MCF 10A (cell line): ENCODE results near the gene TRPM3. TPM values are rescaled to one million over a fixed set of nuclear protein-coding genes. Genes with fewer than 3 reads are reported as not detected.

Source experiments
- BruUV-seq: library from RNA; stranded (reverse); fragments of 400-500 nt; replicated peaks from 2 replicates; lab custom pipeline; 2021; lab: Mats Ljungman, UMichigan
- CTCF ChIA-PET: fragments of 300-600 bp; sonication (Branson Sonifier 250); formaldehyde crosslinking; extraction: SDS; loops from one replicate; lab custom pipeline; 2021; ENCODE audit warnings: antibody characterized with exemption, inconsistent platforms; lab: Yijun Ruan, JAX
- POLR2A ChIA-PET: fragments of 300-600, 350-650 bp; sonication (Branson Sonifier 250); formaldehyde crosslinking; extraction: SDS; loops from one replicate; lab custom pipeline; 2020; ENCODE audit warnings: antibody characterized with exemption, inconsistent platforms; lab: Yijun Ruan, JAX
- DNase-seq: peaks from one replicate; pipeline ENCODE4 v3.0.0-alpha.2; 2018; ENCODE audit not compliant: unreplicated experiment
- H3K27ac Mint-ChIP-seq: one replicate; pipeline ENCODE4 v1.8.0; 2022; ENCODE audit warnings: mild to moderate bottlenecking, low read depth, mixed read lengths; ENCODE audit not compliant: unreplicated experiment
- H3K27me3 Mint-ChIP-seq: one replicate; pipeline ENCODE4 v1.8.0; 2022; ENCODE audit warnings: mixed read lengths; ENCODE audit not compliant: insufficient read depth, unreplicated experiment
- H3K36me3 Mint-ChIP-seq: one replicate; pipeline ENCODE4 v1.8.0; 2022; ENCODE audit warnings: mild to moderate bottlenecking, moderate library complexity, mixed read lengths; ENCODE audit not compliant: insufficient read depth, unreplicated experiment
- H3K4me1 Mint-ChIP-seq: one replicate; pipeline ENCODE4 v1.8.0; 2022; ENCODE audit warnings: mixed read lengths; ENCODE audit not compliant: insufficient read depth, unreplicated experiment
- H3K4me3 Mint-ChIP-seq: one replicate; pipeline ENCODE4 v1.8.0; 2022; ENCODE audit warnings: mild to moderate bottlenecking, moderate library complexity, mixed read lengths; ENCODE audit not compliant: unreplicated experiment
- H3K9me3 Mint-ChIP-seq: one replicate; pipeline ENCODE4 v1.8.0; 2022; ENCODE audit warnings: mixed read lengths; ENCODE audit not compliant: unreplicated experiment
- intact Hi-C: fragments of 100-400 bp; cut with micrococcal nuclease; formaldehyde crosslinking; loops from 2 replicates; pipeline ENCODE4 v1.14.1; 2022
- total RNA-seq: library from RNA; stranded (reverse); gene quantifications from 2 replicates; pipeline ENCODE4 v1.2.3, GENCODE V29; 2022
- TF ChIP-seq, protein P1 (sequence below): fragments of 200-600 bp; IDR thresholded peaks from one replicate; pipeline ENCODE4 v1.8.0; 2022; ENCODE audit warnings: antibody characterized with exemption, mild to moderate bottlenecking; ENCODE audit not compliant: unreplicated experiment

TRPM3 gene
- total RNA-seq, 1 experiment from 2014 or later, result 0.44 TPM

DNA sequence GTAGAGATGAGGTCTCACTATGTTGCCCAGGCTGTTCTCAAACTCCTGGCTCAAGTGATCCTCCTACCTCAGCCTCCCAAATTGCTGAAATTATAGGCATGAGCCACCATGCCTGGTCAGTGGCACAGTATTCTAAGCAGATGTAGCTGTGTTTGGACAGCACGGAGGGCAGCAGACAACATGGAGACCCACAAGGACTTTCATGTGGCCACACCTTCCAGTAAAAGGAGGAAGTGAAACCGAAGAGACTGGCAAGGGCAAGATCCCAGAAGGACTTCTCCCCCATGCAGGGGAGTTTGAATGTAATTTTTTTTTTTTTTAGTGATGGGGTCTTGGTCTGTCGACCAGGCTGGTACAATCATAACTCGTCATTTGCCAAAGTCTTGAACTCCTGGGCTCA lies 172.2 kb downstream of the TRPM3 start:
- DNase-seq, result no peak
- H3K27me3 Mint-ChIP-seq, result peaks cover 17% of the 10 kb centered on the region
- intact Hi-C loops, result no loop called here
- TF ChIP-seq, protein P1, sequence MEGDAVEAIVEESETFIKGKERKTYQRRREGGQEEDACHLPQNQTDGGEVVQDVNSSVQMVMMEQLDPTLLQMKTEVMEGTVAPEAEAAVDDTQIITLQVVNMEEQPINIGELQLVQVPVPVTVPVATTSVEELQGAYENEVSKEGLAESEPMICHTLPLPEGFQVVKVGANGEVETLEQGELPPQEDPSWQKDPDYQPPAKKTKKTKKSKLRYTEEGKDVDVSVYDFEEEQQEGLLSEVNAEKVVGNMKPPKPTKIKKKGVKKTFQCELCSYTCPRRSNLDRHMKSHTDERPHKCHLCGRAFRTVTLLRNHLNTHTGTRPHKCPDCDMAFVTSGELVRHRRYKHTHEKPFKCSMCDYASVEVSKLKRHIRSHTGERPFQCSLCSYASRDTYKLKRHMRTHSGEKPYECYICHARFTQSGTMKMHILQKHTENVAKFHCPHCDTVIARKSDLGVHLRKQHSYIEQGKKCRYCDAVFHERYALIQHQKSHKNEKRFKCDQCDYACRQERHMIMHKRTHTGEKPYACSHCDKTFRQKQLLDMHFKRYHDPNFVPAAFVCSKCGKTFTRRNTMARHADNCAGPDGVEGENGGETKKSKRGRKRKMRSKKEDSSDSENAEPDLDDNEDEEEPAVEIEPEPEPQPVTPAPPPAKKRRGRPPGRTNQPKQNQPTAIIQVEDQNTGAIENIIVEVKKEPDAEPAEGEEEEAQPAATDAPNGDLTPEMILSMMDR, result no peak
- no peak overlapping the region for H3K27ac Mint-ChIP-seq
- BruUV-seq, result no TSS peak
- ChIA-PET CTCF (interaction anchor here (0.7 to 1.5 kb wide), 2 partner anchors 52 to 310 kb away, joined by 3 to 7 read pairs; no protein-coding TSS in a partner anchor), POLR2A (no interaction called here)
- no peaks in the 10 kb centered on the region for H3K36me3 Mint-ChIP-seq
- no peaks in the 10 kb centered on the region for H3K9me3 Mint-ChIP-seq
- H3K4me3 Mint-ChIP-seq, result no peak overlapping the region
- H3K4me1 Mint-ChIP-seq, result peaks cover 14% of the 10 kb centered on the region

DNA sequence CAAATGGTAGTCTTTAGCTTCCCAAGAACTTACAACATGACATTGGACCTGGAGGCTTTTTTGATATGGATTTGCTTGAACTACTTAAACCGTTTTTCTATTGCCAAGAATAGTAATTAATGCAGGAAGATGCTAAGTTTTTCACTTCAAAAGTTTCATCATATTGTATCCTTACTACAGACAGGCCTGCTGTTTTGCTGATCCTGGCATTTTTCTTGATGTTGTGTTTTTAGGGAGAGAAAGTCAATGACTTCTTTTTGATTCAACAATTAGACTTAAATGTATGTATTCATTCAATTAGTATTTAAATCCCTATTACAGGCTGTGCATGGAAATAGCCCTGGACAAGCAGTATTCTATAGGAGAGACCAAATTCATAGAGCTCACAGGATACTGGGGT lies 172.7 kb downstream of the TRPM3 start:
- Mint-ChIP-seq H3K4me1 (peaks cover 9% of the 10 kb centered on the region), H3K36me3 (no peaks in the 10 kb centered on the region), H3K27me3 (peaks cover 22% of the 10 kb centered on the region), H3K4me3 (no peak overlapping the region), H3K9me3 (no peaks in the 10 kb centered on the region), H3K27ac (no peak overlapping the region)
- CTCF ChIA-PET, result interaction anchor here (0.7 to 1.5 kb wide), 2 partner anchors 52 to 309 kb away, joined by 3 to 7 read pairs; no protein-coding TSS in a partner anchor
- TF ChIP-seq, protein P1, result no peak
- DNase-seq, result no peak
- POLR2A ChIA-PET, result no interaction called here
- intact Hi-C loops, result no loop called here
- BruUV-seq, result no TSS peak

DNA sequence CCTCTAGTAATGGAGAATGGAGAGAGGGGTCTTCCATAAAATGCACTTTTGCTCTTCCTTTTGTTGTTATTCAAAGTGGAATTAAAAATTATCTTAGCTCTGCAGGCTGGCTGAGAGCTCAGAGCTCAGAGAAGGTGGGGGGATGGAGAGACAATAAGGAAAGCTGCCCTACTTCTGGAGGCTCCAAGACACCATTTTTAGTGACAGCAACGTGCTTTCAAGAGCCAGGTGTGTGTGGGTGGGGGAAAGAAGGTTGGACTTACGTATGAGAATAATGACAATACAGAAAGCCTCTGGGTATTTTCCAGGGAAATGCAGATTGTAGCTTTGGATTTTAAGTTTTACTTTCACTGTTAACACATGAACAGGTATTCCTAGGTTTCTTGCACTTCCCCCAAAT lies 173.9 kb downstream of the TRPM3 start:
- H3K4me3 Mint-ChIP-seq, result peak overlapping the region; percentile 13
- H3K27ac Mint-ChIP-seq, result peak overlapping the region; percentile 71
- ChIA-PET POLR2A (interaction anchor here (0.6 kb wide), 2 partner anchors 9 to 100 kb away, joined by 3 read pairs; no protein-coding TSS in a partner anchor), CTCF (interaction anchor here (0.6 to 1.2 kb wide), 4 partner anchors 22 to 307 kb away, joined by 3 to 6 read pairs (median 4); no protein-coding TSS in a partner anchor)
- no TSS peak for BruUV-seq
- intact Hi-C loops, result no loop called here
- H3K27me3 Mint-ChIP-seq, result peaks cover 34% of the 10 kb centered on the region
- TF ChIP-seq, protein P1, result no peak
- no peaks in the 10 kb centered on the region for H3K36me3 Mint-ChIP-seq
- no peaks in the 10 kb centered on the region for H3K9me3 Mint-ChIP-seq
- DNase-seq, result no peak
- H3K4me1 Mint-ChIP-seq, result peaks cover 7% of the 10 kb centered on the region

DNA sequence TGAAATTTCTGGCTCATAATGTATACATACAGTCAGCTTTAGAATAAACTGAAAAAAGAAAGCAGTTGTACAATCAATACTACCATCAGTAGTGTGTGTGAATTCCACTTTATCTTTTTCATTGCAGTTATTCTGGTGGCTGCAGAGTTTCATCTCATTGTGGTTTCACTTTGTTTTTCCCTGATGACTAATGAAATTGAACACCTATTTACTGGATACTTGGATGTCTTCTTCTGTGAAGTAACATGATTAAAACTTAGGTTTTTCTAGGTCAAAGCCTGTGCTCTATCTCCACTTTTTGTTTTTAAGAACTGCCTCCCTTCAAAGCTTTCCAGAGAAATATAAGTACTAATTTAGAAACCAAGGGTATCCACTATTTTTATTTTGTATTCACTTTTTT lies 174.3 kb downstream of the TRPM3 start:
- peaks cover 36% of the 10 kb centered on the region for H3K27me3 Mint-ChIP-seq
- DNase-seq, result peak; percentile 24
- intact Hi-C loops, result no loop called here
- H3K4me3 Mint-ChIP-seq, result peak overlapping the region; percentile 13
- H3K36me3 Mint-ChIP-seq, result no peaks in the 10 kb centered on the region
- no peaks in the 10 kb centered on the region for H3K9me3 Mint-ChIP-seq
- POLR2A ChIA-PET, result no interaction called here
- TF ChIP-seq, protein P1, result no peak
- H3K4me1 Mint-ChIP-seq, result peaks cover 7% of the 10 kb centered on the region
- no TSS peak for BruUV-seq
- CTCF ChIA-PET, result interaction anchor here (1.2 kb wide), 1 partner anchor 23 kb away, joined by 6 read pairs; no protein-coding TSS in a partner anchor
- H3K27ac Mint-ChIP-seq, result peak overlapping the region; percentile 71
